ENCODE data around the gene DERL2.

Gene DERL2

GRCh38 chr17:5478992-5479391 lies 7.0 kb downstream of the DERL2 start:
- TF ChIP-seq OSR1 (CRISPR knock-in tag; IDR thresholded peaks at IDR 0.05): no peak
- no peak for TF ChIP-seq ISL1 (CRISPR knock-in tag; IDR thresholded peaks at IDR 0.05)
- TF ChIP-seq CSRNP3 (CRISPR knock-in tag; IDR thresholded peaks at IDR 0.05): no peak
- TF ChIP-seq ZFP3 (CRISPR knock-in tag; IDR thresholded peaks at IDR 0.05): no peak
- no peak for TF ChIP-seq TSHZ2 (CRISPR knock-in tag; IDR thresholded peaks at IDR 0.05)
- no peak for TF ChIP-seq CSDC2 (CRISPR knock-in tag; IDR thresholded peaks at IDR 0.05)
- TF ChIP-seq BACH2 (CRISPR knock-in tag; IDR thresholded peaks at IDR 0.05; ENCODE audit: borderline replicate concordance): no peak
- no peak for TF ChIP-seq SNAI2 (CRISPR knock-in tag; IDR thresholded peaks at IDR 0.05)
- TF ChIP-seq GLIS3 (CRISPR knock-in tag; IDR thresholded peaks at IDR 0.05): no peak
- no peak for TF ChIP-seq RARB (CRISPR knock-in tag; IDR thresholded peaks at IDR 0.05)
- TF ChIP-seq PATZ1 (CRISPR knock-in tag; IDR thresholded peaks at IDR 0.05; ENCODE audit: borderline replicate concordance): no peak
- no peak for TF ChIP-seq ZNF8 (CRISPR knock-in tag; IDR thresholded peaks at IDR 0.05)
- no peak for TF ChIP-seq TCF4 (CRISPR knock-in tag; IDR thresholded peaks at IDR 0.05; ENCODE audit: borderline replicate concordance)
- no peak for TF ChIP-seq ARNTL (CRISPR knock-in tag; IDR thresholded peaks at IDR 0.05; ENCODE audit: borderline replicate concordance, low read depth)
- no peak for TF ChIP-seq POU6F1 (CRISPR knock-in tag; IDR thresholded peaks at IDR 0.05; ENCODE audit: borderline replicate concordance, low read depth)
- no peak for TF ChIP-seq ESRRG (CRISPR knock-in tag; IDR thresholded peaks at IDR 0.05)
- no peak for TF ChIP-seq TOX (CRISPR knock-in tag; IDR thresholded peaks at IDR 0.05; ENCODE audit: borderline replicate concordance)
- no peak for TF ChIP-seq ZNF70 (CRISPR knock-in tag; IDR thresholded peaks at IDR 0.05)
- no peak for TF ChIP-seq ZFP30 (CRISPR knock-in tag; IDR thresholded peaks at IDR 0.05)
- no peak for TF ChIP-seq ZNF565 (CRISPR knock-in tag; conservative IDR thresholded peaks at IDR 0.05; ENCODE audit: low read depth)
- ATAC-seq: no peak

GRCh38 chr17:5473906-5474305 lies 12.1 kb downstream of the DERL2 start:
- no peak for TF ChIP-seq ARNTL (CRISPR knock-in tag; IDR thresholded peaks at IDR 0.05; ENCODE audit: borderline replicate concordance, low read depth)
- no peak for TF ChIP-seq ZFP3 (CRISPR knock-in tag; IDR thresholded peaks at IDR 0.05)
- TF ChIP-seq ISL1 (CRISPR knock-in tag; IDR thresholded peaks at IDR 0.05): no peak
- TF ChIP-seq TOX (CRISPR knock-in tag; IDR thresholded peaks at IDR 0.05; ENCODE audit: borderline replicate concordance): no peak
- TF ChIP-seq CSRNP3 (CRISPR knock-in tag; IDR thresholded peaks at IDR 0.05): no peak
- no peak for TF ChIP-seq ZFP30 (CRISPR knock-in tag; IDR thresholded peaks at IDR 0.05)
- no peak for TF ChIP-seq ZC3H10 (CRISPR knock-in tag; IDR thresholded peaks at IDR 0.05)
- TF ChIP-seq TSHZ2 (CRISPR knock-in tag; IDR thresholded peaks at IDR 0.05): no peak
- no peak for TF ChIP-seq BACH2 (CRISPR knock-in tag; IDR thresholded peaks at IDR 0.05; ENCODE audit: borderline replicate concordance)
- TF ChIP-seq CREB5 (CRISPR knock-in tag; IDR thresholded peaks at IDR 0.05; ENCODE audit: low read depth): no peak
- TF ChIP-seq ESRRG (CRISPR knock-in tag; IDR thresholded peaks at IDR 0.05): no peak
- no peak for TF ChIP-seq ZNF565 (CRISPR knock-in tag; conservative IDR thresholded peaks at IDR 0.05; ENCODE audit: low read depth)
- TF ChIP-seq POU6F1 (CRISPR knock-in tag; IDR thresholded peaks at IDR 0.05; ENCODE audit: borderline replicate concordance, low read depth): no peak
- TF ChIP-seq ZNF8 (CRISPR knock-in tag; IDR thresholded peaks at IDR 0.05): no peak
- TF ChIP-seq RARB (CRISPR knock-in tag; IDR thresholded peaks at IDR 0.05): no peak
- no peak for TF ChIP-seq GLIS3 (CRISPR knock-in tag; IDR thresholded peaks at IDR 0.05)
- ATAC-seq: no peak

Data from SK-N-SH treated with all-trans-retinoic acid at 6 μM for 48 hours (cell line).